HG03460 (cell line): ENCODE results near the gene ANKRD2.
A peak's percentile ranks its signal among the peaks of the same experiment; 100 is the strongest.
"Not testable (repeated sequence)": the region's sequence is repeated elsewhere in the genome, so short reads cannot be mapped to it uniquely, and the experiment has no call there.

Experiments
- ATAC-seq: cut with Tn5 transposase; IDR thresholded peaks from one replicate; pipeline ENCODE4 v1.9.1; 2021; ENCODE audit not compliant: unreplicated experiment

Gene ANKRD2

DNA sequence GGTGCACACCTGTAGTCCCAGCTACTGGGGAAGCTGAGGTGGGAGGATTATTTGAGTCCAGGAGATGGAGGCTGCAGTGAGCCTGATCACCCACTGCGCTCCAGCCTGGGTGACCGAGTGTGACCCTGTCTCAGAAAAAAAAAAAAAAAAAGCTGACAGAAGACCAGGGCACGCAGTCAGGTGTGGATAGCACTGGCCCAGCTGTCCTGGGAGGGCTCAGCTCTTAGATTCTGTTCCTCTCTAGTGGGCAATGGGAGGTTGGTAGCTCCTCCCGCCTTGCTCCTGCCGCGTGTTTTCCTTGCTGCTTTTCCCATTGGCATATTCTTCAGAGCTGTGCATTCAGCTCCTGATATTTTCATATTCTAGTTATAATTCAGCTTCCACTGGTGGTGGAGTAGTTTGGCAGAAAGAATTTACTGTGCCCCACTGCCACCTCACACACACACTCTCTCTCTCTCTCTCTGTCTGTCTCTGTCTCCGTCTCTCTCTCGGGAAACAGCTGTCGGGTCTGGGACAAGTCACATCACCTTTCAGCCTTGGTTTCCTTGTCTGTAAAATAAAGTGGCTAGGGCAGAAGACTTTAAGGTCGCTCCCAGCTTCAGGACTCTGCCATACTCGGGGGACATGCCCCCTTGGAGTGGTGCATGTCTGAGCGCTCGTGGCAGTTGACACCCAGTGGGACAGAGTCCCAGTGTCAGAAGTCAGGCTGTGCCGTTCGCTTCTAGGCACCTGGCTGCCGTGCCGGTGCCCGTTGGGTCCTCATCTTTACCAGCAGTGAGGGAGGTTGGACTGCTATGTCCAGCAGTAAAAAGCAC, 25.9 kb upstream of the ANKRD2 start:
- no peak for ATAC-seq

- ATAC-seq = no peak
These were observed 25.3 kb upstream of the ANKRD2 start for GRCh38 chr10:97547271-97547600.

DNA sequence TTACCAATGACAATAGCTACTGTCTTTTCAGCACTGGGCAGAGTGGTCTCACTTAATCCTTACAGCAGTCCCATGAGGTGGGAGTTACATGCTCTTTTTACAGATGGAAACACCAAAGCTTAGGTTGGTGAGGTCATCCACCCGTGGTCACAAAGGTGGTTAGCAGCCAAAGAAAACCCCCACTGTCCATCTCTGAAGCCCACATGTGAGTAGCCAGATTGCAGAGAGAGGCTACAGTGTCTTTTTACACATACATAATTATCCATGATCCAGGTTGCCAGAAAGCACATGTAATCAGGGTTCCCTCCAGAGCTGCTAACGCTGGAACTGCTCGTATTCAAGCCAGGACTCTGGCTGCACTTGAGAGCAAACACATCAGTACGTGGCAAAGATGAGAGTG, 24.6 kb upstream of the ANKRD2 start:
- no peak for ATAC-seq

DNA sequence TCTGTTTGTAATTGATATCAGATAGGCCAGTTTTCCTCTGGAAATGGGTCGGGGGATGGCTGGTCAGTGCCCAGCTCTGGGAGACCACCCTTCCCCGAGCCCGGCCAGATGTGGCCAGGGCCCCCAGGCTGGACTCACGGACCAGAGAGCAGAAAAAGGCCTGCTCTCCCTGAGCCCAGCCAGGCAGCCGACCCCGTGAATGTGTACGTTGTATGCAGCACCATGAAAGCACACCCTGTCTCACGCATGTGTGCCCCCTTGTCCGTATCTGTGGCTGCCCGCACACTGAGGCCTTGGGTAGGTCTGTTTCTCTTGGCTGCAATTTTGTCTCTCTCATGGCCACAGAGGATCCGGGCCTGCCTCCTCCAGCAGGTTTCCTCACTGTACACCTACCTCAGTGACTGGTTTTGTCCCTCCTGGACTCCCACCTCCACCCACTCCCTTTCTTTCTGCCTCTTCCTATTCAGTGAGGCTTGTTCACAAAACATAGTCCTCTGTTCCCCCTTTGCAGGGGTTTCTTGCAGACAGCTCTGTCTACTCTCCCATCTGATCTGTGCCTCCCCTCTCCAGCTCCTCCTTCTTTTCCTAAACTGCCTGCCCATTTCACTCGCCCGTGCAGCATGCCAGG, 23.6 kb upstream of the ANKRD2 start:
- ATAC-seq = no peak

DNA sequence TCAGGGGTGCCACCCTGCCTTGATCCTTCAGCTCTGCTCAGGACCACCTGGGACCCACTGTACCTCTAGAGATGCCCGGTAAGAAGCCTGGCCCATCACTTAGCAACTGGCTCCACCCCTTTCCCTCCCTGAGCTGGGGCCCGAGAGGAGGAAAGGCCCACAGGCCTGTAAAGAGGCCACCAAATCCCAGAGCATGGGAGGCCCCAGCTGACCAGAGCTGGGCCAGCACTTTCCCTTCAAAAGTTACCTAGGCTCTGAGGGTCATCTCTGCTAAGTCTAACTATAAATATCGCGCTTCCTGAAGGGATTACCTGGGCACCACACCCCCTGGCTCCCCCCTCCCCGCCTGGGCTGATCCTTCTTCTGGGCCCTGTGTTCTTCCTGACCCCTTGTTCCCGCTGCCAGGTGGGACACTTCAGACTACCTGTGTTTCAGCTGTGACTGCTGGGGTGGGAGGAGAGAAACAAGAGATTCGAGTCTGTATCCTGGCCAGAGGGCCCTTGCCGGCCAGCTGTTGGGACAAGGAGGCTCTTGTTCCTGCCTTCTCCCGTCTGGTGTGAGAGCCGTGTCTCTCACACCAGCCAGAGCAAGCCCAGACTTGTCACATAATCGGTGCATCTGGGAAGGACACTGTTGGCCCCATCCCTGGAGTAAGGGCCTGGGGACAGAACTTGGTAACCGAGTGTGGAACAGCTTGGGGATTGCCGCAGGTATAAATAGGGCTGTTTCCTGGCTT, 22.8 kb upstream of the ANKRD2 start:
- no peak for ATAC-seq

GRCh38 chr10:97550336-97551149, 22.0 kb upstream of the ANKRD2 start:
- ATAC-seq = no peak

- ATAC-seq = no peak
These were observed 21.3 kb upstream of the ANKRD2 start for GRCh38 chr10:97551271-97551670.

DNA sequence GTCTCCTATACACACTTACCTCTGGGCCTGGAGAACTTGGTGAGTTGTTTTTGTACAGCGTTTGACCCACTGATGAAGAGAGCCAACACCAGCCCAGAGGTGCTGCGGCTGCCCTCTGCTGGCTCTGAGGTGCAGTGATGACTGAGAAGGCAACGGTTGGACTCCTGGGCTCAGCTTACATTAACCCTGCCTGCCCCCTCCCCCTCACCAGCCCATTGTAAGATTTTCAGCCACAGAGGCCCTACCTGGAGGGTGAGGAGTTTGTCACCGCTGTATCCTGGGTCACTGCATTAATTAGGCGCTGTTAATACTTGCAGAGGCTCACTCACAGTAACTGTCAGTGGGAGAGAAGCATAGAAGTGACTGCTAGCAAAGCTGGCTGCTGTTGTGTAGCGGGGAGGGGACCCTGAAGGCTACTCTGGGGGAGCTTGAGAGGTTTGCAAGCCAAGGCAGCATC, 19.0 kb upstream of the ANKRD2 start:
- ATAC-seq = peak; percentile 87

GRCh38 chr10:97554336-97554735, 18.2 kb upstream of the ANKRD2 start:
- ATAC-seq = not testable (repeated sequence)

- not testable (repeated sequence) for ATAC-seq
These were observed 17.0 kb upstream of the ANKRD2 start for GRCh38 chr10:97555541-97555940.

DNA sequence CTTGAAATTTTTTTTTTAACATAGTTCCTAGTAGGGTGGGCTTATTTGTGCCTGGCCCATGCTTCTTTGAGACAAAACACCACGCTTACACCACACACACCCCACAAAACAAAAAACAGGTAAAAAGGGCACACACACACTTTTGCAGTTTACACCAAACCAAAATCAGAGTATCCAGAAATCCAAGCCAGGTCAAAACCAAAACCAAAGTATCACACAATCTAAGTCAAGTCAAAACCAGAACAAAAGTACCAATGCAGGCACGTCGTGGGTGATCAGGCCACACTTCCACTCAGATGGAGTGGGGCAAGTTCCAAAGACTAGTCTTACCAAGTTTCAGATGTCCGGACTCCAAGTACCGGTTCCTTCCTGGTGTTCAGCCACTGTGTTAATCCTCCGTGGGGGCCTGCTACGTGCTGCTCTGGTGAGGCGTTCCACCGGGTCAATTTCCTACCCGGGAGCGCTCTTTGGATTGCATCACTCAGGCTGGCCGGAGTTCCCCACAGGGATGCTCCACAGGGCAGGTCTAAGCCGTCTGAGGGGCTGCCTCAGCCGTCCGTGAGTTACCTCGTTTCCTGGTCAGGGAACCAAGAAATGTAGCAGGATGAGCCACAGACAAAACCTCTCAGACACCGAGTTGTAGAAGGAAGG, 11.7 kb upstream of the ANKRD2 start:
- not testable (repeated sequence) for ATAC-seq

GRCh38 chr10:97561386-97562077, 11.0 kb upstream of the ANKRD2 start:
- ATAC-seq = not testable (repeated sequence)

DNA sequence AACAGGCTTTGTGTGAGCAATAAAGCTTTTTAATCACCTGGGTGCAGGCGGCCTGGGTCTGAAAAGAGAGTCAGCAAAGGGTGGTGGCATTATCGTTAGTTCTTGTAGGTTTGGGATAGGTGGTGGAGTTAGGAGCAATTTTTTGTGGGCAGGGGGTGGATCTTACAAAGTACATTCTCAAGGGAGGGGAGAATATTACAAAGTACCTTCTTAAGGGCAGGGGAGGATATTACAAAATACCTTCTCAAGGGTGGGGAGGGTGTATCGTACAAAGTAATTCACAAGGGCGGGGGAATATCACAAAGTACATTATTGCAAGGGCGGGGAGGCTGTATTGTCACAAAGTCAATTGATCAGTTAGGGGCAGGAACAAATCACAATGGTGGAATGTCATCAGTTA, 10.2 kb upstream of the ANKRD2 start:
- not testable (repeated sequence) for ATAC-seq

DNA sequence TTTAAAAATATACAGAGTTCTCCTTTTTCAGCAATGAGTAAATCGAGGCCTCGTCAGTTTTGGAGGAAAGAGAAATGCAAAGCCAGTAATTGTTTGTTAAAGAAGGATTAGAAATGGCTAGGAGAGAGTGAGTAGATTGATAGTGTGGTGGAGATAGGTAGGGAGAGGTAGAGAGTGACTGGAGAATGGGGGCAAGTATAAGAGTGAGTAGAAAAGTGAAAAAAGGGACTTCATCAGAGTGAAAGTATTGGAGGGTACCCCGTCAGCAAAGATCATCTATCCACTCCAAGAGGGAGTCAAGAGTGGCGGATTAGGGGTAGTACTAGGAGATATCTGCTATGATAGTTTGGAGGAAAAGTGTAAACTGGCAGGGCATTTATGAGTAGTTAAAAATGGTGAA, 9.2 kb upstream of the ANKRD2 start:
- ATAC-seq = no peak

DNA sequence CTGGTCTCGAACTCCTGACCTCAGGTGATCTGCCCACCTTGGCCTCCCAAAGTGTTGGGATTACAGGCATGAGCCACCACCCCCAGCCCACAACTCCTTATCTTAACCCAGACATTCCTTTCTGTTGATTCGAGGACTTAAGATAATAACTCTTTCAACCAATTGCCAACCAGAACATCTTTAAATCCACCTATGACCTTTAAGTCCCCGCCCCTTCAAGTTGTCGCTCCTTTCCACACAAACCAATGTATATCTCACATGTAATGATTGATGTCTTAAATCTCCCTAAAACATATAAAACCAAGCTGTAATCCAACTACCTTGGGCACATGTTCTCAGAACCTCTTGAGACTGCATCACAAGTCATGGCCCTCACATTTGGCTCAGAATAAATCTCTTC, 7.8 kb upstream of the ANKRD2 start:
- no peak for ATAC-seq

DNA sequence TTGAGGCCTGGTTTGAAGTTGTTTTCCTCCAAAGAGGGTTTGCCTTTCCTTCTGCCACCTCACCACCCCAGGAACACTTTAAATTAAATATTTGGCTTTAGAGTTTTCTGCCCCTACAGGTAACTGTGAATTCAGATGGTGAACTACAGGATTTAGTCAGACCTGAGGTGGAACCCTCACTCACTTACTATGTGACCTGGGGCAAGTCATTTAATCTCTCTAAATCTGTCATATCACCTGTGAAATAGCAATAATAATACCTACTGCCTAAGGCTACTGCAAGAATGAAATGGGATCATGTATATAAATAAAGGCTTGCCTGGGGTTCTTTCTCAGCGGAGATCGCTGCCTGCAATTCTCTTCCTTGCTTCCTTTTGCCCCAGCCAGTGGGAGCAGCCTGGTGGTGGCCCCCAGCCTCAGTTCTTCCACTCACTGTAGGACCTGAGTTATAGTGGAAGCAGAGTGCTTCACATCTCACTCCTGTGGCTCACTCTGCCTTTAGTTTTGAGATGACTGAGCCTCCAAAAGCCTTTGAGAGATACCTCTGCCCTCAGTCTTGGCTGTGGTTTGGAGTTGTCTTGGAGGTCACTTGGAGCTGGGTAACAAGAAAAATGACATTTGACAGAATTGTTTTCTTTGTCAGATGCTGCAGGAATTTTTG, 6.1 kb upstream of the ANKRD2 start:
- no peak for ATAC-seq

GRCh38 chr10:97567891-97568290, 4.7 kb upstream of the ANKRD2 start:
- ATAC-seq = no peak

- ATAC-seq = no peak
These were observed 2.3 kb upstream of the ANKRD2 start for GRCh38 chr10:97570146-97570788.
